ENCODE measurements around the gene SORCS2. TPM values are rescaled to one million over a fixed set of nuclear protein-coding genes. Genes with fewer than 3 reads are reported as not detected.

SORCS2 gene
- polyA plus RNA-seq, 1 of the 3 experiments (the other 2 are of a cell fraction) = 1.6 TPM

GRCh38 chr4:7699825-7700224, 507.5 kb downstream of the SORCS2 start:
- Histone ChIP-seq H3K36me3 (replicated peaks in 1 of 2; ENCODE audit: control insufficient read depth in 1 of 2, insufficient read depth in 2 of 2, low read length in 1 of 2) (no peaks in the 10 kb centered on the region), H3K9me2 (no peaks in the 10 kb centered on the region), H3K4me1 (ENCODE audit: control insufficient read depth in 1 of 2, insufficient read depth in 2 of 2, low read depth in 1 of 2, low read length in 1 of 2) (peaks cover 6 to 11% of the 10 kb centered on the region in 2 experiments; a peak in 2 of 4 replicates), H2AFZ (ENCODE audit: low read depth) (no peak overlapping the region), H3F3A (replicated peaks; ENCODE audit: insufficient read depth) (peaks cover 8% of the 10 kb centered on the region), H3K27me3 (ENCODE audit: insufficient read depth) (no peaks in the 10 kb centered on the region), H3K4me2 (0 out of 2 replicates have a peak overlapping the region, but pooled peaks have one; percentile 60), H3K9ac (no peak overlapping the region), H3K27ac (ENCODE audit: low read depth in 2 of 2, low read length in 1 of 2) (peak overlapping the region in 1 of 2 experiments; percentile 60; a peak in 1 of 4 replicates), H4K20me1 (ENCODE audit: insufficient read depth) (no peaks in the 10 kb centered on the region), H3K79me2 (ENCODE audit: insufficient read depth) (no peaks in the 10 kb centered on the region), H3K4me3 (ENCODE audit: low read depth in 2 of 2, low read length in 1 of 2) (no peak overlapping the region), H3K9me3 (no peaks in the 10 kb centered on the region)
- ChIA-PET POLR2A (no interaction called here), CTCF (no interaction called here)
- 83% methylated on average over 10 of the region's 10 CpGs for WGBS (ENCODE audit: low lambda C conversion rate)
- no peak for DNase-seq
- no peak for TF ChIP-seq TCF12 (IDR thresholded peaks at IDR 0.05)
- TF ChIP-seq MEF2A (IDR thresholded peaks at IDR 0.05; ENCODE audit: borderline replicate concordance, low read depth) = no peak
- no peak for TF ChIP-seq USF1 (IDR thresholded peaks at IDR 0.05; ENCODE audit: borderline replicate concordance, low read depth)
- TF ChIP-seq GATA2 (CRISPR knock-in tag; IDR thresholded peaks at IDR 0.05) = no peak
- no peak for TF ChIP-seq MXI1 (IDR thresholded peaks at IDR 0.05; ENCODE audit: low read depth, low read length)
- TF ChIP-seq FOSL2 (IDR thresholded peaks at IDR 0.05; ENCODE audit: borderline replicate concordance, low read depth) = no peak
- TF ChIP-seq PBX3 (IDR thresholded peaks at IDR 0.05) = no peak
- no peak for TF ChIP-seq REST (IDR thresholded peaks at IDR 0.05; ENCODE audit: low read depth, low read length)
- no peak for TF ChIP-seq CHD2 (IDR thresholded peaks at IDR 0.05; ENCODE audit: low read length, partially characterized antibody)
- no peak for TF ChIP-seq RXRA (IDR thresholded peaks at IDR 0.05; ENCODE audit: borderline replicate concordance, low read depth)
- TF ChIP-seq RAD21 (IDR thresholded peaks at IDR 0.05; ENCODE audit: low read length) = no peak
- TF ChIP-seq IRF3 (IDR thresholded peaks at IDR 0.05; ENCODE audit: low read depth, low read length) = no peak
- TF ChIP-seq EP300 (IDR thresholded peaks at IDR 0.05; ENCODE audit: borderline replicate concordance in 1 of 2, low read depth in 1 of 2, low read length in 1 of 2) = no peak
- TF ChIP-seq CTCF (IDR thresholded peaks at IDR 0.05) = no peak

Measured in SK-N-SH (cell line).